Loucy (cell line): ENCODE data around the gene VCL.
A peak's percentile ranks its signal among the peaks of the same experiment; 100 is the strongest.

Experiments used
- CTCF ChIP-seq: fragments of 200-600 bp; sonication (generic); conservative IDR thresholded peaks from 2 replicates; pipeline ENCODE4 v1.5.1; 2014; ENCODE audit warnings: mild to moderate bottlenecking, antibody characterized with exemption, low read length
- EZH2phosphoT487 ChIP-seq: fragments of 200-600 bp; IDR thresholded peaks from 2 replicates; pipeline ENCODE4 v1.6.1; 2018; ENCODE audit warnings: antibody characterized with exemption, mild to moderate bottlenecking, moderate library complexity, borderline replicate concordance

GRCh38 chr10:74150990-74151878 is 153.3 kb downstream of the VCL start, which contains the start of gene ADK:
- TF ChIP-seq CTCF (peak; percentile 25; the same call in 1 of the 2 replicates), EZH2phosphoT487 (no peak)
